AG04449 (cell line): ENCODE data around the gene PALM2AKAP2.

Experiments used
- CTCF ChIA-PET: fragments of 350-600 bp; formaldehyde crosslinking; extraction: SDS; loops from one replicate; lab custom pipeline; 2021; ENCODE audit warnings: antibody characterized with exemption; lab: Yijun Ruan, JAX
- POLR2A ChIA-PET: fragments of 400-600, 350-600 bp; formaldehyde crosslinking; extraction: SDS; loops from one replicate; lab custom pipeline; 2020; ENCODE audit warnings: antibody characterized with exemption, inconsistent platforms; lab: Yijun Ruan, JAX
- DNase-seq: peaks from one replicate; pipeline ENCODE4 v3.0.0-alpha.2; 2010; ENCODE audit warnings: low read depth, low spot score
- H3K4me3 ChIP-seq: 2 replicates; pipeline ENCODE4 v1.5.1; 2011; ENCODE audit warnings: low read depth, mild to moderate bottlenecking, control low read depth, low read length
- TF ChIP-seq, protein P1 (sequence below): IDR thresholded peaks from one replicate; pipeline ENCODE4 v1.5.1; 2011; ENCODE audit warnings: mild to moderate bottlenecking, moderate library complexity, low read length, control low read depth, inconsistent platforms; ENCODE audit not compliant: insufficient read depth; ENCODE audit errors: missing control alignments

The PALM2AKAP2 gene

DNA sequence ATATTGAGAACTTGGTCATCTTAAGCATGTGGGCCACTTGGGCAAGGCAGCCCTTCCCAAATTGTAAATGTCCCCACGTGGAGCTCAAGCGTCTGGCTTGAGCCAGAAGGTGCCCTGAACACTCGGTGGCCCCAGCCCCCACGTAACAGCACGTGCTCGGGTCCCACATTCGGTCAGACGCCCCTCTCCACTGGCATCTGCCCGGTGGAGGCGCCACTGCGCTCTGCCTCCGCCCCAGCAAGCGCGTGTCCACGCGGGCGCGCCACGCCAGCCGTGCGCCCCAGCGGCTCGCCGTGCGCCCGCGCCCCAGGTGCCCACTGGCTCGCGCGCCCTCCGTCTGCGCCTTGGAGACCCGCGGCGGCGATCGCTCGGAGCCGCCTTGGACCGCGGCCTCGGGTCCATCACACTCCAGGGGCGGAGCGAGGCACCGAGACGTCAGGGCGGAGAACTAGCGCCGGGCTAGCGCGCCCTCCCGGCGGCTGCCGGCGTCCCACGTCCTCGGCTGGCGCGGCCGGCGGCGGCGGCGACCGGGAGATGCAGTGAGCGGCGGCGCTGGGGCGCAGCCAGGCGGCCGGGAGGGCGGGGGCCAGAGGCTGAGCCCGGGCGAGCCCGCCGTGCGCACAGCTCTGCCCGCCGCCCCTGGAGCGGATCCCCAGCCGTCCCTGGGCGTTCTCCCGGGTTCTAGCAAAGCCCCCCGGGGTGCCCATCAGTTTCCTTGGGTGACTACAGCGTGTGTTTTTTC, at the start of gene PALM2AKAP2:
Gene PALM2AKAP2 (plus strand): TSS at position 488 of the 742 bp plus-strand sequence. CDS start 291 bp downstream, outside the sequence.
- H3K4me3 ChIP-seq: peak within 1 kb of the TSS; percentile 88
- DNase-seq: no peak
- CTCF ChIA-PET: interaction anchor here (1.0 to 2.1 kb wide), 3 partner anchors 10 to 37 kb away, joined by 3 to 11 read pairs (median 9); no protein-coding TSS in a partner anchor
- TF ChIP-seq, protein P1, sequence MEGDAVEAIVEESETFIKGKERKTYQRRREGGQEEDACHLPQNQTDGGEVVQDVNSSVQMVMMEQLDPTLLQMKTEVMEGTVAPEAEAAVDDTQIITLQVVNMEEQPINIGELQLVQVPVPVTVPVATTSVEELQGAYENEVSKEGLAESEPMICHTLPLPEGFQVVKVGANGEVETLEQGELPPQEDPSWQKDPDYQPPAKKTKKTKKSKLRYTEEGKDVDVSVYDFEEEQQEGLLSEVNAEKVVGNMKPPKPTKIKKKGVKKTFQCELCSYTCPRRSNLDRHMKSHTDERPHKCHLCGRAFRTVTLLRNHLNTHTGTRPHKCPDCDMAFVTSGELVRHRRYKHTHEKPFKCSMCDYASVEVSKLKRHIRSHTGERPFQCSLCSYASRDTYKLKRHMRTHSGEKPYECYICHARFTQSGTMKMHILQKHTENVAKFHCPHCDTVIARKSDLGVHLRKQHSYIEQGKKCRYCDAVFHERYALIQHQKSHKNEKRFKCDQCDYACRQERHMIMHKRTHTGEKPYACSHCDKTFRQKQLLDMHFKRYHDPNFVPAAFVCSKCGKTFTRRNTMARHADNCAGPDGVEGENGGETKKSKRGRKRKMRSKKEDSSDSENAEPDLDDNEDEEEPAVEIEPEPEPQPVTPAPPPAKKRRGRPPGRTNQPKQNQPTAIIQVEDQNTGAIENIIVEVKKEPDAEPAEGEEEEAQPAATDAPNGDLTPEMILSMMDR: peak; percentile 49
- POLR2A ChIA-PET: interaction anchor here (1.4 kb wide), 1 partner anchor 37 kb away, joined by 8 read pairs; no protein-coding TSS in a partner anchor

GRCh38 chr9:109730228-109730627, 49.8 kb upstream of the PALM2AKAP2 start:
- no peak overlapping the region for H3K4me3 ChIP-seq
- POLR2A ChIA-PET: no interaction called here
- TF ChIP-seq, protein P1: no peak
- CTCF ChIA-PET: no interaction called here
- DNase-seq: no peak

GRCh38 chr9:109733690-109734089, 46.3 kb upstream of the PALM2AKAP2 start:
- ChIA-PET CTCF (no interaction called here), POLR2A (no interaction called here)
- TF ChIP-seq, protein P1: no peak
- no peak overlapping the region for H3K4me3 ChIP-seq
- no peak for DNase-seq

GRCh38 chr9:109734814-109735213, 45.2 kb upstream of the PALM2AKAP2 start:
- TF ChIP-seq, protein P1: no peak
- POLR2A ChIA-PET: no interaction called here
- DNase-seq: no peak
- CTCF ChIA-PET: no interaction called here
- no peak overlapping the region for H3K4me3 ChIP-seq

DNA sequence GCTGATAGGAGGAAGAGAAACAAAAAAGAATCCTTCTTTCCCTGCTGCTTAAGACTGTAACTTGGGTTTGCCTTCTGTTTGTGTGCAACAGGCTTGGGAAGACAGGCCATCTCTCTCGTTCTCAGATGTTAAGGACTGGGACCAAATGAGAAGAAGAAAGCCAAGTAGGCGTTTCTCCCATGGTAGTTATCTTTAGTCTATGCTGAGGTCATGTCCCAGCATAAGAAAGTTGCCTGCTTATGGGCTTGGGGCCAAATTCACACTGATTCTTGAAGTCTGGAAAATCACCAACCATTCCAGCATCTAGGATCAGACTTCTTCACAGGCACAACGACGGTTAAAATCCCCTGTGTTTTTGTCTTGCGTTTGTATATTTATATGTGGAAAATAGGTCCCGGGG, 44.2 kb upstream of the PALM2AKAP2 start:
- CTCF ChIA-PET: no interaction called here
- no peak for DNase-seq
- POLR2A ChIA-PET: no interaction called here

DNA sequence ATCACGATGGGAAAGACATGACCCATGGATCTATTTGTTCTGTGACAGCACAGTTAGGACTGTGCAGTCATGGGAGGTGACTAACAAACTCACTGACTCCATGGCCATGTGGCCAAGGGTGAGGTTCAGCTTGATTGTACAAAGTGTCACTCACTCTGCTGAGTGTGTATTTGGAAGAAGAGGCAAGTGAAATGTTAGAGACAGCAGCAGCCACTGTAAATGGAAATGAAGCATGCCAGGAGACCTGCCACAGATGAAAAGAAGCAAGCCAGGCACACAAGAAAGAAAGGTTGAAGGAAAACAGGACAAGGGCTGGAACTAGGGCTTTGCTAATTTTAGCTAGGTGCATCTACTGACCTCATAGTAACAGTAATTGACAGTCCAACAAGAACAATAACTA, 42.7 kb upstream of the PALM2AKAP2 start:
- ChIA-PET CTCF (interaction anchor here (0.7 kb wide), 1 partner anchor 10 kb away, joined by 3 read pairs; no protein-coding TSS in a partner anchor), POLR2A (no interaction called here)
- no peak for DNase-seq
- H3K4me3 ChIP-seq: no peak overlapping the region
- TF ChIP-seq, protein P1: no peak

More for the DNA sequence above, 44.2 kb upstream of the PALM2AKAP2 start:
- H3K4me3 ChIP-seq: no peak overlapping the region
- TF ChIP-seq, protein P1: no peak
